Endothelial cell of umbilical vein (primary cell): Measurements from ENCODE around the gene TBC1D4.

ENCODE experiments used
- EZH2 ChIP-seq: IDR thresholded peaks from 2 replicates; pipeline ENCODE4 v1.6.1; 2012; ENCODE audit warnings: borderline replicate concordance, low read depth, mild to moderate bottlenecking, moderate library complexity, low read length, inconsistent platforms; ENCODE audit not compliant: severe bottlenecking
- POLR2A ChIP-seq: IDR thresholded peaks from 2 replicates; pipeline ENCODE4 v1.6.1; 2012; ENCODE audit warnings: low read depth, mild to moderate bottlenecking, control low read depth, low read length
- POLR2AphosphoS5 ChIP-seq: IDR thresholded peaks from 2 replicates; pipeline ENCODE4 v1.6.1; 2012; ENCODE audit warnings: low read depth, mild to moderate bottlenecking, control low read depth, low read length, moderate library complexity; ENCODE audit not compliant: insufficient read depth
- TF ChIP-seq, protein P1 (sequence below), 2 donors: IDR thresholded peaks; 1 replicate in 1 of 2; 2 replicates in 1 of 2; pipeline ENCODE4 v1.5.1; 2011; ENCODE audit warnings: low read length in 2 of 2, mild to moderate bottlenecking in 2 of 2, moderate library complexity in 2 of 2, control low read depth in 1 of 2, inconsistent platforms in 1 of 2, low read depth in 1 of 2; ENCODE audit not compliant: insufficient read depth in 1 of 2; ENCODE audit errors: extremely low read depth in 1 of 2
- TF ChIP-seq, protein P2 (sequence below): IDR thresholded peaks from 2 replicates; pipeline ENCODE4 v1.6.1; 2011; ENCODE audit not compliant: insufficient read depth, insufficient read length

DNA sequence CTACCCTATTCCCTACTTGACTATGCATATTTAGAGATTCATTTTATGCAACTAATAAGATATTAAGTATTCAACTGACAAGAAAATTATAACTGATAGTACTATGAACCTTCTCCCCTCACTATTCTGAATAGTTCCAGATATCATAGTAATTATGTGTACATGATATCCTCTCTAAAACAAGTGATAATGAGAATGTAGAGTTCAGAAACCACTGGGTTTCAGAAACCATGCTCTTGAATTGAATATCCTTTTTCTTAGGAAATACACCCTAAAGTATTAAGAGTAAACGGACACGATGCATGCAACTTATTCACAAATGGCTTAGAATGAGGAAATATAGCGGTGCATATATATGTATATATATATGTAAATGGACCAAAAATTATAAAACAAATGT lies 160.9 kb downstream of the TBC1D4 start:
- TF ChIP-seq POLR2AphosphoS5 (no peak), EZH2 (no peak), POLR2A (no peak)
- TF ChIP-seq, protein P1, sequence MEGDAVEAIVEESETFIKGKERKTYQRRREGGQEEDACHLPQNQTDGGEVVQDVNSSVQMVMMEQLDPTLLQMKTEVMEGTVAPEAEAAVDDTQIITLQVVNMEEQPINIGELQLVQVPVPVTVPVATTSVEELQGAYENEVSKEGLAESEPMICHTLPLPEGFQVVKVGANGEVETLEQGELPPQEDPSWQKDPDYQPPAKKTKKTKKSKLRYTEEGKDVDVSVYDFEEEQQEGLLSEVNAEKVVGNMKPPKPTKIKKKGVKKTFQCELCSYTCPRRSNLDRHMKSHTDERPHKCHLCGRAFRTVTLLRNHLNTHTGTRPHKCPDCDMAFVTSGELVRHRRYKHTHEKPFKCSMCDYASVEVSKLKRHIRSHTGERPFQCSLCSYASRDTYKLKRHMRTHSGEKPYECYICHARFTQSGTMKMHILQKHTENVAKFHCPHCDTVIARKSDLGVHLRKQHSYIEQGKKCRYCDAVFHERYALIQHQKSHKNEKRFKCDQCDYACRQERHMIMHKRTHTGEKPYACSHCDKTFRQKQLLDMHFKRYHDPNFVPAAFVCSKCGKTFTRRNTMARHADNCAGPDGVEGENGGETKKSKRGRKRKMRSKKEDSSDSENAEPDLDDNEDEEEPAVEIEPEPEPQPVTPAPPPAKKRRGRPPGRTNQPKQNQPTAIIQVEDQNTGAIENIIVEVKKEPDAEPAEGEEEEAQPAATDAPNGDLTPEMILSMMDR (IDR thresholded peaks at IDR 0.05; ENCODE audit: extremely low read depth in 1 of 2, insufficient read depth in 1 of 2, low read depth in 1 of 2, low read length in 2 of 2): no peak
- TF ChIP-seq, protein P2, sequence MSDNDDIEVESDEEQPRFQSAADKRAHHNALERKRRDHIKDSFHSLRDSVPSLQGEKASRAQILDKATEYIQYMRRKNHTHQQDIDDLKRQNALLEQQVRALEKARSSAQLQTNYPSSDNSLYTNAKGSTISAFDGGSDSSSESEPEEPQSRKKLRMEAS: no peak
